Endothelial cell of umbilical vein (primary cell): ENCODE measurements around the gene CD53.

Source experiments
- EZH2 ChIP-seq: IDR thresholded peaks from 2 replicates; pipeline ENCODE4 v1.6.1; 2012; ENCODE audit warnings: borderline replicate concordance, low read depth, mild to moderate bottlenecking, moderate library complexity, low read length, inconsistent platforms; ENCODE audit not compliant: severe bottlenecking
- POLR2A ChIP-seq: IDR thresholded peaks from 2 replicates; pipeline ENCODE4 v1.6.1; 2012; ENCODE audit warnings: low read depth, mild to moderate bottlenecking, control low read depth, low read length

DNA sequence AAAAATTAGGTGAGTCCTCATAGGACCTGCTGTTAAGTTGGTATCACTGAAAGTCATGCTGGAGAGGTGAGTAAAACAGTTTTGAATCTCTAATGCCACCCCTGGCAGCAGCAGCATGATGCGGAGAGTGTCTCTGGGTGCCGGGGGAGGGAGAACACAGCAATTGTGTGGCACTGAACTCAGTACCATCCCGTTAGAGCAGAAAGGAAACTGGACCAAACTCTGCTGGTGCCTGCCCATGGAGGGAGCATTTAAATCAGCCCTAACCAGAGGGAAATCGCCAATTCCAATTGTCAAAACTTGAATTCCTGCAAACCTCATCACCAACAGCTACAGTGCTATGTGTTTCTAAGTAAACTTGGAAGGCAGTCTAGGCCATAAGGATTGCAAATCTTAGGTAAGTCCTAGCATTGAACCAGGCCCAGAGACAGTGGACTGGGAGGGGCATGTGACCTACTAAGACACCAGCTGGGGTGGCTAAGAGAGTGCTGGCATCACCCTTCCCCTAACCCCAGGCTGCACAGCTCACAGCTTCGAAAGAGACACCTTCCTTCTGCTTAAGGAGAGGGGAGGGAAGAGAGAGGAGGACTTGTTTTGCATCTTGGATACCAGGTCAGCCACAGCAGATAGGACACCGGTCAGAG is 30.0 kb downstream of the CD53 start:
- TF ChIP-seq POLR2A (no peak), EZH2 (no peak)
